ENCODE results near the gene PID1.

- no peak for TF ChIP-seq POLR2A (IDR thresholded peaks at IDR 0.05)
- TF ChIP-seq, protein P1, sequence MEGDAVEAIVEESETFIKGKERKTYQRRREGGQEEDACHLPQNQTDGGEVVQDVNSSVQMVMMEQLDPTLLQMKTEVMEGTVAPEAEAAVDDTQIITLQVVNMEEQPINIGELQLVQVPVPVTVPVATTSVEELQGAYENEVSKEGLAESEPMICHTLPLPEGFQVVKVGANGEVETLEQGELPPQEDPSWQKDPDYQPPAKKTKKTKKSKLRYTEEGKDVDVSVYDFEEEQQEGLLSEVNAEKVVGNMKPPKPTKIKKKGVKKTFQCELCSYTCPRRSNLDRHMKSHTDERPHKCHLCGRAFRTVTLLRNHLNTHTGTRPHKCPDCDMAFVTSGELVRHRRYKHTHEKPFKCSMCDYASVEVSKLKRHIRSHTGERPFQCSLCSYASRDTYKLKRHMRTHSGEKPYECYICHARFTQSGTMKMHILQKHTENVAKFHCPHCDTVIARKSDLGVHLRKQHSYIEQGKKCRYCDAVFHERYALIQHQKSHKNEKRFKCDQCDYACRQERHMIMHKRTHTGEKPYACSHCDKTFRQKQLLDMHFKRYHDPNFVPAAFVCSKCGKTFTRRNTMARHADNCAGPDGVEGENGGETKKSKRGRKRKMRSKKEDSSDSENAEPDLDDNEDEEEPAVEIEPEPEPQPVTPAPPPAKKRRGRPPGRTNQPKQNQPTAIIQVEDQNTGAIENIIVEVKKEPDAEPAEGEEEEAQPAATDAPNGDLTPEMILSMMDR (IDR thresholded peaks at IDR 0.05 in 8 of 11, conservative IDR thresholded peaks at IDR 0.05 in 3 of 11) = no peak
These were observed 110.9 kb downstream of the PID1 start for GRCh38 chr2:229160180-229160579.
